Panc1 (cell line): ENCODE measurements around the gene PHLDB1. TPM values are rescaled to one million over a fixed set of nuclear protein-coding genes. Genes with fewer than 3 reads are reported as not detected.
"Not testable (repeated sequence)": the region's sequence is repeated elsewhere in the genome, so short reads cannot be mapped to it uniquely, and the experiment has no call there.

Experiments used
- ATAC-seq: fragments of 200-7000 bp; cut with Tn5 transposase; 2 replicates; pipeline ENCODE4 v1.9.1; 2020; ENCODE audit warnings: mild to moderate bottlenecking, moderate library complexity
- BruUV-seq: library from RNA; stranded (reverse); fragments of 400-500 nt; replicated peaks from 2 replicates; lab custom pipeline; 2021; lab: Mats Ljungman, UMichigan
- CTCF ChIA-PET: fragments of 300-600 bp; sonication (Branson Sonifier 250); formaldehyde crosslinking; loops from one replicate; lab custom pipeline; 2022; ENCODE audit warnings: antibody characterized with exemption; lab: Charles Lee
- POLR2A ChIA-PET: fragments of 300-600 bp; sonication (Branson Sonifier 250); formaldehyde crosslinking; loops from one replicate; lab custom pipeline; 2022; ENCODE audit warnings: antibody characterized with exemption; lab: Charles Lee
- DNase-seq: peaks from one replicate; pipeline ENCODE4 v3.0.0-alpha.2; 2010; ENCODE audit warnings: low read depth, low spot score
- H3K27ac ChIP-seq: 2 replicates; pipeline ENCODE4 v1.5.1; 2011; ENCODE audit warnings: mild to moderate bottlenecking, low read length, inconsistent platforms
- H3K27me3 ChIP-seq: fragments of 200-500 bp; sonication (Bioruptor generic); 2 replicates; pipeline ENCODE4 v1.6.0; 2014; ENCODE audit warnings: low read length, inconsistent platforms; ENCODE audit not compliant: control insufficient read depth, insufficient read depth
- H3K36me3 ChIP-seq: fragments of 200-500 bp; sonication (Bioruptor generic); 2 replicates; pipeline ENCODE4 v1.5.1; 2014; ENCODE audit warnings: inconsistent platforms, mild to moderate bottlenecking, low read length, moderate library complexity; ENCODE audit not compliant: control insufficient read depth, insufficient read depth
- H3K4me1 ChIP-seq: 2 replicates; pipeline ENCODE4 v1.5.1; 2011; ENCODE audit warnings: inconsistent platforms, mild to moderate bottlenecking, low read length, moderate library complexity; ENCODE audit not compliant: control insufficient read depth, insufficient read depth
- H3K4me3 ChIP-seq, 2 experiments: 2 replicates each; pipeline ENCODE4 v1.5.1; 2011 to 2012; ENCODE audit warnings: low read depth in 2 of 2, low read length in 2 of 2, mild to moderate bottlenecking in 2 of 2, inconsistent platforms in 1 of 2, moderate library complexity in 1 of 2
- H3K9me3 ChIP-seq: fragments of 200-500 bp; sonication (Bioruptor generic); 2 replicates; pipeline ENCODE4 v1.5.1; 2014; ENCODE audit warnings: low read depth, mild to moderate bottlenecking, inconsistent platforms, low read length, moderate library complexity; ENCODE audit not compliant: control insufficient read depth, insufficient read depth
- CTCF ChIP-seq: fragments of 450-650 bp; IDR thresholded peaks from 2 replicates; pipeline ENCODE4 v1.5.1; 2017; ENCODE audit warnings: mild to moderate bottlenecking
- POLR2AphosphoS5 ChIP-seq: IDR thresholded peaks from 2 replicates; pipeline ENCODE4 v1.6.1; 2012; ENCODE audit warnings: mild to moderate bottlenecking, low read depth, low read length, moderate library complexity
- REST ChIP-seq, 2 experiments: IDR thresholded peaks; 2 replicates each; pipeline ENCODE4 v1.6.1; 2011 to 2012; ENCODE audit warnings: low read depth in 2 of 2, control low read depth in 1 of 2, low read length in 1 of 2, mild to moderate bottlenecking in 1 of 2, moderate library complexity in 1 of 2; ENCODE audit not compliant: insufficient read depth in 1 of 2
- SIN3A ChIP-seq: IDR thresholded peaks from 2 replicates; pipeline ENCODE4 v1.6.1; 2012; ENCODE audit warnings: low read depth, mild to moderate bottlenecking, low read length, moderate library complexity, borderline replicate concordance; ENCODE audit not compliant: insufficient read depth
- TCF7L2 ChIP-seq: IDR thresholded peaks from 2 replicates; pipeline ENCODE4 v1.6.1; 2011; ENCODE audit warnings: mild to moderate bottlenecking, low read depth, low read length, inconsistent platforms
- in situ Hi-C: cut with HindIII; loops from 2 replicates; pipeline ENCODE4 v1.10.0; 2016; ENCODE audit warnings: low sequenced_read_pairs, low pct_unique_long_range_greater_than_20kb
- intact Hi-C: fragments of 100-400 bp; cut with micrococcal nuclease; formaldehyde crosslinking; loops from one replicate; pipeline ENCODE4 v1.10.0; 2022; ENCODE audit not compliant: unreplicated experiment
- total RNA-seq: library from RNA; stranded (reverse); gene quantifications from one replicate; pipeline ENCODE4 v1.2.1, GENCODE V29; 2021; ENCODE audit not compliant: unreplicated experiment

The PHLDB1 gene
- total RNA-seq, 1 experiment from 2014 or later: 97.7 TPM

- in situ Hi-C loops: no loop called here
These were observed 5.1 kb upstream of the PHLDB1 start for GRCh38 chr11:118602331-118602730.

GRCh38 chr11:118603709-118604108 is 3.7 kb upstream of the PHLDB1 start:
- POLR2A ChIA-PET: interaction anchor here (0.7 kb wide), 1 partner anchor 36 kb away, joined by 4 read pairs; no protein-coding TSS in a partner anchor

More at GRCh38 chr11:118602331-118602730, 5.1 kb upstream of the PHLDB1 start:
- ATAC-seq (no peak), DNase-seq (no peak)
- ChIA-PET POLR2A (interaction anchor here (0.6 kb wide), 1 partner anchor 19 kb away, joined by 3 read pairs; no protein-coding TSS in a partner anchor), CTCF (no interaction called here)
- no peak for TF ChIP-seq TCF7L2
- no peak for TF ChIP-seq POLR2AphosphoS5
- no peak for TF ChIP-seq CTCF
- no peak for TF ChIP-seq REST (IDR thresholded peaks at IDR 0.05; ENCODE audit: insufficient read depth in 1 of 2, low read depth in 2 of 2, low read length in 1 of 2)
- no peak for TF ChIP-seq SIN3A
- intact Hi-C loops: no loop called here
- Histone ChIP-seq H3K9me3 (no peaks in the 10 kb centered on the region), H3K27ac (no peak overlapping the region), H3K4me1 (0 out of 2 replicates have a peak, but pooled peaks cover 3% of the 10 kb centered on the region), H3K27me3 (no peaks in the 10 kb centered on the region), H3K36me3 (peaks cover 29% of the 10 kb centered on the region), H3K4me3 (no peak overlapping the region)
- BruUV-seq: no TSS peak

GRCh38 chr11:118604566-118604965 is 2.8 kb upstream of the PHLDB1 start:
- intact Hi-C loops: no loop called here
- no peak for DNase-seq
- Histone ChIP-seq H3K4me1 (peaks cover 3% of the 10 kb centered on the region; the same call in 1 of the 2 replicates), H3K9me3 (no peaks in the 10 kb centered on the region), H3K27me3 (no peaks in the 10 kb centered on the region), H3K27ac (no peak overlapping the region), H3K4me3 (no peak overlapping the region), H3K36me3 (peaks cover 23% of the 10 kb centered on the region)
- POLR2A ChIA-PET: interaction anchor here (0.6 to 0.7 kb wide), 2 partner anchors 28 to 37 kb away, joined by 4 to 10 read pairs; no protein-coding TSS in a partner anchor
- BruUV-seq: no TSS peak
- CTCF ChIA-PET: interaction anchor here (0.7 kb wide), 1 partner anchor 366 kb away, joined by 3 read pairs; no protein-coding TSS in a partner anchor
- TF ChIP-seq SIN3A (no peak), TCF7L2 (no peak), CTCF (no peak)
- no peak for ATAC-seq
- in situ Hi-C loops: no loop called here

More at GRCh38 chr11:118603709-118604108, 3.7 kb upstream of the PHLDB1 start:
- peaks cover 23% of the 10 kb centered on the region for H3K36me3 ChIP-seq
- H3K27ac ChIP-seq, H3K9me3 ChIP-seq, H3K4me3 ChIP-seq, ATAC-seq, intact Hi-C loops, BruUV-seq, in situ Hi-C loops, DNase-seq, CTCF ChIA-PET, H3K27me3 ChIP-seq, H3K4me1 ChIP-seq: not testable (repeated sequence)
